Duodenal mucosa (tissue), 2 donors: Measurements from ENCODE around the gene ARHGAP19.

ENCODE experiments used
- H3K27ac ChIP-seq: one replicate; pipeline ENCODE4 v1.7.0; 2013; ENCODE audit warnings: low read depth, low read length
- H3K27me3 ChIP-seq, 2 donors: one replicate each; pipeline ENCODE4 v1.7.0; 2013; ENCODE audit warnings: low read length in 2 of 2, control low read depth in 1 of 2; ENCODE audit not compliant: insufficient read depth in 2 of 2, control insufficient read depth in 1 of 2
- H3K36me3 ChIP-seq, 2 donors: one replicate each; pipeline ENCODE4 v1.7.0; 2013; ENCODE audit warnings: low read length in 2 of 2, control low read depth in 1 of 2; ENCODE audit not compliant: insufficient read depth in 2 of 2, control insufficient read depth in 1 of 2
- H3K4me1 ChIP-seq, 2 donors: one replicate each; pipeline ENCODE4 v1.7.0; 2013; ENCODE audit warnings: low read length in 2 of 2, control low read depth in 1 of 2; ENCODE audit not compliant: insufficient read depth in 2 of 2, control insufficient read depth in 1 of 2
- H3K4me3 ChIP-seq, 2 donors: one replicate each; pipeline ENCODE4 v1.7.0; 2013; ENCODE audit warnings: low read length in 2 of 2, low read depth in 1 of 2
- H3K9ac ChIP-seq, 2 donors: one replicate each; pipeline ENCODE4 v1.7.0; 2013; ENCODE audit warnings: low read length in 2 of 2, low read depth in 1 of 2
- H3K9me3 ChIP-seq, 2 donors: one replicate each; pipeline ENCODE4 v1.7.0; 2013; ENCODE audit warnings: low read length in 2 of 2, control low read depth in 1 of 2; ENCODE audit not compliant: control insufficient read depth in 1 of 2

The ARHGAP19 gene

GRCh38 chr10:97321032-97321803 lies 28.8 kb upstream of the ARHGAP19 start:
- Histone ChIP-seq H3K4me1 (peaks cover 12 to 22% of the 10 kb centered on the region in 2 donors), H3K4me3 (peak overlapping the region; percentile 86 to 90), H3K9me3 (no peaks in the 10 kb centered on the region), H3K36me3 (no peaks in the 10 kb centered on the region), H3K27ac (no peak overlapping the region), H3K9ac (peak overlapping the region; percentile 77 to 91), H3K27me3 (no peaks in the 10 kb centered on the region)

DNA sequence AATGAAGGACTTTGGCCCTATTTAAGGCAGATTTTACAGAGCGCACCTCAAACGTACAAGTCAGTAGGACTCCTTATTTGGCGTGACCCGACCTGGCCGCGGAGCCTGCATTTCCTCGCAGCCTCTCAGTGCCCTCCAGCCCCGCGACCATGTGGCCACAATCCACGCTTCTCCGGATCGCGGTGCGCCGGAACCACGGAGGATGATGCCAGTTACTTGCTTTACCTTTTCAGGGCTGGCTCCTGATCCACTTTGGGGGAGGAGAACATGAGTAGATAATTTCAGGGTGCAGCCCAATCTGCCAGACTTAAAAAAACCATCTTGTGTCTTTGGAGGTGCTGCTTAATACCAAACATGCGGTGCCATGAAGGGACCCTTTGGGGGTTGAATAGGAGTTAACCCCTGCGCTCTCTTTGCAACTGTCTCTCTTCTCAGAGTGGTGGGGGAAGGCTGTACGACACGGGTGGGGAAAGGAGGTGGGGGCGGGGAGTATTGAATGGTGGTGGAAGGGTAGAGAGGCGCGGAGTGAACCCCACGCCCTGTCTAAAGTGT lies 28.1 kb upstream of the ARHGAP19 start:
- Histone ChIP-seq H3K36me3 (no peaks in the 10 kb centered on the region), H3K9me3 (no peaks in the 10 kb centered on the region), H3K9ac (peak overlapping the region; percentile 77 to 91), H3K27me3 (no peaks in the 10 kb centered on the region), H3K27ac (peak overlapping the region; percentile 99), H3K4me3 (peak overlapping the region; percentile 86 to 90), H3K4me1 (peaks cover 12 to 22% of the 10 kb centered on the region in 2 donors)

DNA sequence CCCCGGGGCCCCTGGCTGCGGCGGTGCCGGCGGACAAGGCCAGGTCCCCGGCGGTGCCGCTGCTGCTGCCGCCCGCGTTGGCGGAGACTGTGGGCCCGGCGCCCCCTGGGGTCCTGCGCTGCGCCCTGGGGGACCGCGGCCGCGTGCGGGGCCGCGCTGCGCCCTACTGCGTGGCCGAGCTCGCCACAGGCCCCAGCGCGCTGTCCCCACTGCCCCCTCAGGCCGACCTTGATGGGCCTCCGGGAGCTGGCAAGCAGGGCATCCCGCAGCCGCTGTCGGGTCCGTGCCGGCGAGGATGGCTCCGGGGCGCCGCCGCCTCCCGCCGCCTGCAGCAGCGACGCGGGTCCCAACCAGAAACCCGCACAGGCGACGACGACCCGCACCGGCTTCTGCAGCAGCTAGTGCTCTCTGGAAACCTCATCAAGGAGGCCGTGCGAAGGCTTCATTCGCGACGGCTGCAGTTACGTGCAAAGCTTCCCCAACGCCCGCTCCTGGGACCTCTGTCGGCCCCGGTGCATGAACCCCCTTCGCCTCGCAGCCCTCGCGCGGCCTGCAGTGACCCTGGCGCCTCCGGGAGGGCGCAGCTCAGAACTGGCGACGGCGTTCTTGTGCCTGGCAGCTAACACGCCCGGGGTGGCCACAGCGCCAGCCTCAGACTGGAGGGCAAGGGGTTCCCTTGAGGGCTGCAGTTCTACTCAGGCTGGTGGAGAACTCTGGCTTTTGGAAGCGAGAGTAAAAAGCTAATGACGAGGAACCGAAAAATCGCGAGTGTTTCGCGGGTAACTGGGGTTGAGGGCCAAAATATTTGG lies 27.4 kb upstream of the ARHGAP19 start:
- no peaks in the 10 kb centered on the region for H3K9me3 ChIP-seq
- peak overlapping the region; percentile 99 for H3K27ac ChIP-seq
- H3K4me1 ChIP-seq, result peaks cover 12 to 22% of the 10 kb centered on the region in 2 donors
- peak overlapping the region; percentile 86 to 90 for H3K4me3 ChIP-seq
- peak overlapping the region; percentile 77 to 91 for H3K9ac ChIP-seq
- no peaks in the 10 kb centered on the region for H3K36me3 ChIP-seq
- H3K27me3 ChIP-seq, result no peaks in the 10 kb centered on the region

- H3K27ac ChIP-seq, result peak within 1 kb of the TSS; percentile 99
- no peaks in the 10 kb centered on the region for H3K36me3 ChIP-seq
- peak within 1 kb of the TSS; percentile 86 to 90 for H3K4me3 ChIP-seq
- no peaks in the 10 kb centered on the region for H3K27me3 ChIP-seq
- peaks cover 12 to 22% of the 10 kb centered on the region in 2 donors for H3K4me1 ChIP-seq
- no peaks in the 10 kb centered on the region for H3K9me3 ChIP-seq
- H3K9ac ChIP-seq, result peak within 1 kb of the TSS; percentile 77 to 91
These were observed 26.6 kb upstream of the ARHGAP19 start, which contains the start of gene FRAT1 for GRCh38 chr10:97318772-97319651. Gene FRAT1 (plus strand): TSS chr10:97319271. CDS start chr10:97319454, 183 bp downstream.

- H3K4me3 ChIP-seq, result no peak overlapping the region
- no peaks in the 10 kb centered on the region for H3K4me1 ChIP-seq
- H3K9me3 ChIP-seq, result no peaks in the 10 kb centered on the region
- H3K27me3 ChIP-seq, result no peaks in the 10 kb centered on the region
- H3K9ac ChIP-seq, result no peak overlapping the region
- no peak overlapping the region for H3K27ac ChIP-seq
- H3K36me3 ChIP-seq, result no peaks in the 10 kb centered on the region
These were observed 22.2 kb upstream of the ARHGAP19 start for GRCh38 chr10:97314671-97315070.

GRCh38 chr10:97312897-97313296 lies 20.5 kb upstream of the ARHGAP19 start:
- no peaks in the 10 kb centered on the region for H3K4me1 ChIP-seq
- no peaks in the 10 kb centered on the region for H3K9me3 ChIP-seq
- no peaks in the 10 kb centered on the region for H3K27me3 ChIP-seq
- H3K9ac ChIP-seq, result no peak overlapping the region
- H3K36me3 ChIP-seq, result no peaks in the 10 kb centered on the region
- H3K27ac ChIP-seq, result no peak overlapping the region
- H3K4me3 ChIP-seq, result no peak overlapping the region

DNA sequence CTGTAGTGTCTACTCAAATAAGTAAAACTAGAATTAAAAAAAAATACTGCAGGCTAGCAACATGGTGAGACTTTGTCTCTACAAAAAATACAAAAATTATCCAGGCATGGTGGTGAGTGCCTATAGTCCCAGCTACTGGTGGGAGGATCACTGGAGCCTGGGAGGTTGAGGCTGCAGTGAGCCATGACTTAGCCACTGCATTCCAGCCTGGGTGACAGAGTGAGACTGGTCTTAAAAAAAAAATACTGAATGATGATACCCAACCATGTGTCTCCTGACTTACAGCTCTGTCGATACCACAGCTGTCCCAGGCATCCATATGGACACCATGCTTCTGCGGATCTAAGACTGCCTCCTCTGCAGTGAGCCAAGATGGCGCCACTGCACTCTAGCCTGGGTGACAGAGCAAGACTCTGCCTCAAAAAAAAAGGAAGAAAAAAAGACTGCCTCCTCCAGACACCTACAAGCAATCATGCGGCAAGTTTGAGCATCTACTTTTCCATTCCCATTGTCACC lies 18.7 kb upstream of the ARHGAP19 start:
- H3K9me3 ChIP-seq, result no peaks in the 10 kb centered on the region
- H3K9ac ChIP-seq, result no peak overlapping the region
- no peak overlapping the region for H3K4me3 ChIP-seq
- no peaks in the 10 kb centered on the region for H3K36me3 ChIP-seq
- no peaks in the 10 kb centered on the region for H3K4me1 ChIP-seq
- no peaks in the 10 kb centered on the region for H3K27me3 ChIP-seq
- no peak overlapping the region for H3K27ac ChIP-seq

- no peak overlapping the region for H3K27ac ChIP-seq
These were observed 15.7 kb upstream of the ARHGAP19 start for GRCh38 chr10:97307866-97308780.

DNA sequence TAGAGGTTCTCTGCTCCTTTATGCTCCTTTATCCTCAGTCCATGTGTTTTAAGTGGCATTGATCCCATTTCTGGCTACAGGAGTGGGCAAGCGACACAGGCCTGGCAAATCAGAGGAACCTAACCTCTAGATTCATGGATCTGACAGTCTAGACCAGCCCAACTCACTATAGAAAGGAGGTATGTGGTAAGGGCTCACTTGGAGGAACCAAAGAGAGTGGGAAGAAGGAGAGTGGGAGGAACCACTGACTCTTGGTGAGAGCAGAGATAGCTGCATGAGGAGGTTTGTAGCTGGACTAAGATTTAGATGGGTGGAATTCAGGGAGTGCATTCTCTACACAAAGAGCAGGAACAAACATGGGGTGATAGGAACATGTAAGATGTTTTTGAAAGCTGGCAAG lies 15.0 kb upstream of the ARHGAP19 start:
- no peaks in the 10 kb centered on the region for H3K27me3 ChIP-seq
- no peak overlapping the region for H3K27ac ChIP-seq
- H3K36me3 ChIP-seq, result no peaks in the 10 kb centered on the region
- no peaks in the 10 kb centered on the region for H3K4me1 ChIP-seq
- no peaks in the 10 kb centered on the region for H3K9me3 ChIP-seq
- no peak overlapping the region for H3K4me3 ChIP-seq
- no peak overlapping the region for H3K9ac ChIP-seq

More at GRCh38 chr10:97307866-97308780, 15.7 kb upstream of the ARHGAP19 start:
- H3K36me3 ChIP-seq, result no peaks in the 10 kb centered on the region
- no peaks in the 10 kb centered on the region for H3K9me3 ChIP-seq
- H3K27me3 ChIP-seq, result no peaks in the 10 kb centered on the region
- no peak overlapping the region for H3K4me3 ChIP-seq
- no peaks in the 10 kb centered on the region for H3K4me1 ChIP-seq
- no peak overlapping the region for H3K9ac ChIP-seq
